ENCODE data around the gene GRIK1. TPM values are rescaled to one million over a fixed set of nuclear protein-coding genes. Genes with fewer than 3 reads are reported as not detected.

The GRIK1 gene
- polyA plus RNA-seq, 1 donor (not counting 4 experiments of a cell fraction or from before 2014, with no cell fraction given): not detected

DNA sequence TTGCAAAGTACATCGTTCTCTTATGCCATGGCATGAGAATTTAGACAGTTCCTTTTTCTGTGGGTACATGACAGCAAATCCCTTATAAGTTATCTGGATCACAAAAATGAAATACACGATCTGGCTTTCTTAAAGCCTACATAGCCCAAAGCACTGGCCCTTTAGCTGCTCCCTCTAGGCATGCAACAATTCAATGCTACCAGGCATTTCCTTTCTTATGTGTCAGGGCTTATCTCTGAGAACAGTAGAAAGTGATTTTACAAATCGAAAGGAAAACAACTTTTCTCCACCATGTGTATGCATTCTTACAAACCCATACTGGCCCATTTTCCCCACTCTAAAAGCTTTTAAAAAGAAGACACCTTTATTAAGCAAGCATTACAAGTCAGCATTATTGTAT lies 139.7 kb downstream of the GRIK1 start:
- Histone ChIP-seq H4K20me1 (ENCODE audit: control insufficient read depth, extremely low read depth, insufficient read depth, low read length) (no peaks in the 10 kb centered on the region), H3K4me1 (ENCODE audit: control insufficient read depth, extremely low read depth, insufficient read depth, low read length) (no peaks in the 10 kb centered on the region), H3K27me3 (ENCODE audit: control insufficient read depth, extremely low read depth, insufficient read depth, low read length) (no peaks in the 10 kb centered on the region), H3K9me3 (ENCODE audit: control insufficient read depth, low read depth, low read length) (no peaks in the 10 kb centered on the region), H3K36me3 (ENCODE audit: control insufficient read depth in 2 of 2, extremely low read depth in 1 of 2, insufficient read depth in 2 of 2, low read length in 2 of 2) (no peaks in the 10 kb centered on the region), H2AFZ (ENCODE audit: control insufficient read depth, low read length) (no peak overlapping the region), H3K79me2 (ENCODE audit: control insufficient read depth, insufficient read depth, low read length) (no peaks in the 10 kb centered on the region), H3K4me2 (ENCODE audit: control insufficient read depth, extremely low read depth, insufficient read depth, low read depth, low read length) (no peak overlapping the region), H3K9me1 (ENCODE audit: control insufficient read depth, extremely low read depth, insufficient read depth, low read length) (no peaks in the 10 kb centered on the region), H3K9ac (ENCODE audit: control insufficient read depth, extremely low read depth, insufficient read depth, low read length) (no peak overlapping the region), H3K4me3 (ENCODE audit: control insufficient read depth in 2 of 3, extremely low read depth in 1 of 3, insufficient read depth in 2 of 3, low read depth in 1 of 3, low read length in 3 of 3) (no peak overlapping the region), H3K27ac (ENCODE audit: control insufficient read depth, insufficient read depth, low read length) (no peak overlapping the region)
- TF ChIP-seq, protein P1, sequence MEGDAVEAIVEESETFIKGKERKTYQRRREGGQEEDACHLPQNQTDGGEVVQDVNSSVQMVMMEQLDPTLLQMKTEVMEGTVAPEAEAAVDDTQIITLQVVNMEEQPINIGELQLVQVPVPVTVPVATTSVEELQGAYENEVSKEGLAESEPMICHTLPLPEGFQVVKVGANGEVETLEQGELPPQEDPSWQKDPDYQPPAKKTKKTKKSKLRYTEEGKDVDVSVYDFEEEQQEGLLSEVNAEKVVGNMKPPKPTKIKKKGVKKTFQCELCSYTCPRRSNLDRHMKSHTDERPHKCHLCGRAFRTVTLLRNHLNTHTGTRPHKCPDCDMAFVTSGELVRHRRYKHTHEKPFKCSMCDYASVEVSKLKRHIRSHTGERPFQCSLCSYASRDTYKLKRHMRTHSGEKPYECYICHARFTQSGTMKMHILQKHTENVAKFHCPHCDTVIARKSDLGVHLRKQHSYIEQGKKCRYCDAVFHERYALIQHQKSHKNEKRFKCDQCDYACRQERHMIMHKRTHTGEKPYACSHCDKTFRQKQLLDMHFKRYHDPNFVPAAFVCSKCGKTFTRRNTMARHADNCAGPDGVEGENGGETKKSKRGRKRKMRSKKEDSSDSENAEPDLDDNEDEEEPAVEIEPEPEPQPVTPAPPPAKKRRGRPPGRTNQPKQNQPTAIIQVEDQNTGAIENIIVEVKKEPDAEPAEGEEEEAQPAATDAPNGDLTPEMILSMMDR (optimal IDR thresholded peaks at IDR 0.05 in 1 of 3, IDR thresholded peaks at IDR 0.05 in 1 of 3, conservative IDR thresholded peaks at IDR 0.05 in 1 of 3; ENCODE audit: extremely low read depth in 1 of 3, insufficient read depth in 2 of 3, low read length in 3 of 3): no peak
- no peak for TF ChIP-seq EZH2 (IDR thresholded peaks at IDR 0.05; ENCODE audit: low read length)
- dilution Hi-C loops (cut with MboI; ENCODE audit: extremely low pct_ligation_motif_present, low sequenced_read_pairs): no loop called here
- FAIRE-seq: no peak
- DNase-seq (ENCODE audit: low read depth, low spot score): no peak

DNA sequence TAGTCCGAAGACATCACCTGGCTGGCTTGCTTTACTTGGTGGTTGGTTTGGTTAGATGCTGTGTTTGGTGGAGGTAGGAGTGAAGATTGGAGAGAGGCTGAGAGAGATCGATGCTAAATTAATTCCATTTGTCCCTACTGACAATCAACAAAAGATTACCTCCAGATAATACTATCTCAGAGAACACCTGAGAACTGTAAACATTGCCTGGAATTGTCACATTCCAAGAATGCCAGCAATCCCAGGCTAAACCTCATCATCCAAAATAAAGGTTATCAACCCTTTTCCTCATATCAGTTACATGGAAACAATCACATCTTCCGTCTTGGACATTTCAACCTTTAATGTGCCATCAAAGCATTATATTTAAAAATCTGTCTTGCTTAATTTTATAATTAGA lies 141.0 kb downstream of the GRIK1 start:
- dilution Hi-C loops (cut with MboI; ENCODE audit: extremely low pct_ligation_motif_present, low sequenced_read_pairs): no loop called here
- Histone ChIP-seq H3K9me1 (ENCODE audit: control insufficient read depth, extremely low read depth, insufficient read depth, low read length) (no peaks in the 10 kb centered on the region), H3K4me3 (ENCODE audit: control insufficient read depth in 2 of 3, extremely low read depth in 1 of 3, insufficient read depth in 2 of 3, low read depth in 1 of 3, low read length in 3 of 3) (no peak overlapping the region), H3K27me3 (ENCODE audit: control insufficient read depth, extremely low read depth, insufficient read depth, low read length) (no peaks in the 10 kb centered on the region), H4K20me1 (ENCODE audit: control insufficient read depth, extremely low read depth, insufficient read depth, low read length) (no peaks in the 10 kb centered on the region), H3K4me1 (ENCODE audit: control insufficient read depth, extremely low read depth, insufficient read depth, low read length) (no peaks in the 10 kb centered on the region), H3K4me2 (ENCODE audit: control insufficient read depth, extremely low read depth, insufficient read depth, low read depth, low read length) (no peak overlapping the region), H3K36me3 (ENCODE audit: control insufficient read depth in 2 of 2, extremely low read depth in 1 of 2, insufficient read depth in 2 of 2, low read length in 2 of 2) (no peaks in the 10 kb centered on the region), H3K9me3 (ENCODE audit: control insufficient read depth, low read depth, low read length) (no peaks in the 10 kb centered on the region), H3K79me2 (ENCODE audit: control insufficient read depth, insufficient read depth, low read length) (no peaks in the 10 kb centered on the region), H2AFZ (ENCODE audit: control insufficient read depth, low read length) (no peak overlapping the region), H3K9ac (ENCODE audit: control insufficient read depth, extremely low read depth, insufficient read depth, low read length) (no peak overlapping the region), H3K27ac (ENCODE audit: control insufficient read depth, insufficient read depth, low read length) (no peak overlapping the region)
- FAIRE-seq (no peak), DNase-seq (ENCODE audit: low read depth, low spot score) (no peak)
- TF ChIP-seq, protein P1 (optimal IDR thresholded peaks at IDR 0.05 in 1 of 3, IDR thresholded peaks at IDR 0.05 in 1 of 3, conservative IDR thresholded peaks at IDR 0.05 in 1 of 3; ENCODE audit: extremely low read depth in 1 of 3, insufficient read depth in 2 of 3, low read length in 3 of 3): no peak
- TF ChIP-seq EZH2 (IDR thresholded peaks at IDR 0.05; ENCODE audit: low read length): no peak

Measured in keratinocyte (primary cell).